Inflammatory macrophage (primary cell): Measurements from ENCODE around the gene PLCH2.

Source experiments
- DNase-seq, 2 donors: peaks; one replicate each; pipeline ENCODE4 v3.0.0-alpha.2; 2020 to 2022

Gene PLCH2

DNA sequence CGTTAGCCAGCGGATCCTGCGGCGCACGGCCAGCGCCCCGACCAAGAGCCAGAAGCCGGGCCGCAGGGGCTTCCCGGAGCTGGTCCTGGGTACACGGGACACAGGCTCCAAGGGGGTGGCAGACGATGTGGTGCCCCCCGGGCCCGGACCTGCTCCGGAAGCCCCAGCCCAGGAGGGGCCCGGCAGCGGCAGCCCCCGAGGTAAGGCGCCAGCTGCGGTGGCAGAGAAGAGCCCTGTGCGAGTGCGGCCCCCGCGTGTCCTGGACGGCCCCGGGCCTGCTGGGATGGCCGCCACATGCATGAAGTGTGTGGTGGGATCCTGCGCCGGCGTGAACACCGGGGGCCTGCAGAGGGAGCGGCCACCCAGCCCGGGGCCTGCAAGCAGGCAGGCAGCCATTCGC, 26.1 kb downstream of the PLCH2 start:
- no peak for DNase-seq

DNA sequence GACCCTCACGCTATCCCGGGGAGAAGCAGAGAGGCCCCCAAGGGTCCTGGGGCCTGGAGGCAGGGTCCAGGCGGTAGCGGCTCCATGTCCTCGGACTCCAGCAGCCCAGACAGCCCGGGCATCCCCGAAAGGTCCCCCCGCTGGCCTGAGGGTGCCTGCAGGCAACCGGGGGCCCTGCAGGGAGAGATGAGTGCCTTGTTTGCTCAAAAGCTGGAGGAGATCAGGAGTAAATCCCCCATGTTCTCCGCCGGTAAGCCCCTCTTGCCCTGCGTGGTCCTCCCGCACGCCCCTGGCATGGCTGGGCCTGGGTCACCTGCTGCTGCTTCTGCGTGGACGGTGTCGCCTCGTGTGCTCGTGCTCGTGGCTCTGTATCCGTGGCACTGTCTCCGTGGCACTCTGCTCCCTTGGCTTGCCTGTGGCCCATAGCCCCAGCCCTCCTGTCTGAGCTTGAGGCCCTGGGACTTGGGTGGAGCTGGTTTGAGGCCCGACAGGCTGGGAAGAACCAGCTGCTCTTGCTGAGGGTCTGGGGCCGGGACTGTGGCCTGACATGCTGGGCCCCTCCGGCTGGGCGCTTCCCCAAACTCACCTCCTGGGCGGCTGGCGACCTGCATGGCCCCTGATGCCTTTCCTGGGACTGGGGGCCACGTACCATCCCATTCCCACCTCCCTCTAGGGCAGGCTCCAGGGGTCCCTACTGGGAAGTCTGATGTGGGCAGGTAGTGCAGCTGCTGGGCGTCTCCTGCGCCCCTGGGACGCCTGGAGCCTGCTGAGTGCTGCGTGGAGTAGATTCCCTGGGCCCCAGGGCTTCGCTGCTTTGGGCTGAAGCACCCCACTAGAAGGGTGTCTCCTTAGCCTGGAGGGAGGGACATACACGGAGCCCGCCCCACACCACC, 26.8 kb downstream of the PLCH2 start:
- no peak for DNase-seq

DNA sequence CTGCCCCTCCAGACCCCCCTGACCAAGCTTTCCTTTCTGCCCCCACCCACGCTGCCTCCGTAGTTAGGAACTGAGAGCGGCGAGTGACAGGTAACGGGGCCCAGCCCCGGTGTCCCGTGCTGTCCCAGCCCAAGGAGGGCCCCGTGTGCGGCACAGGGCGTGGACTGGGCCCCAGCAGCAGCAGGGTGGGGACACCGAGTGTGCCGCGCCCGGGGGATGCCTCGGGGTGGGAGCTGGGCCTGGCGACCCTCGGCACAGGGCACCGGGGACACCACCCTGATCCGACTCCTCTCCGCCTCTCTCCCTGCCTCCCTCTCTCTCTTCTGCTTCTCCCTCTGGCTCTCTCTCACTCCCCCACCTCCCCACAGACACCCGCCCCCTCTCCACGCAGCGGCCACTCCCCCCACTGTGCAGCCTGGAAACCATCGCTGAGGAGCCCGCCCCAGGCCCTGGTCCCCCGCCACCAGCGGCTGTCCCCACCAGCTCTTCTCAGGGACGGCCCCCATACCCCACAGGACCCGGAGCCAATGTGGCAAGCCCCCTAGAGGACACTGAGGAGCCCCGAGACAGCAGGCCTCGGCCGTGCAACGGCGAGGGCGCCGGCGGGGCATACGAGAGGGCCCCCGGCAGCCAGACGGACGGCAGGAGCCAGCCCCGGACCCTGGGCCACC, 27.6 kb downstream of the PLCH2 start:
- no peak for DNase-seq

DNA sequence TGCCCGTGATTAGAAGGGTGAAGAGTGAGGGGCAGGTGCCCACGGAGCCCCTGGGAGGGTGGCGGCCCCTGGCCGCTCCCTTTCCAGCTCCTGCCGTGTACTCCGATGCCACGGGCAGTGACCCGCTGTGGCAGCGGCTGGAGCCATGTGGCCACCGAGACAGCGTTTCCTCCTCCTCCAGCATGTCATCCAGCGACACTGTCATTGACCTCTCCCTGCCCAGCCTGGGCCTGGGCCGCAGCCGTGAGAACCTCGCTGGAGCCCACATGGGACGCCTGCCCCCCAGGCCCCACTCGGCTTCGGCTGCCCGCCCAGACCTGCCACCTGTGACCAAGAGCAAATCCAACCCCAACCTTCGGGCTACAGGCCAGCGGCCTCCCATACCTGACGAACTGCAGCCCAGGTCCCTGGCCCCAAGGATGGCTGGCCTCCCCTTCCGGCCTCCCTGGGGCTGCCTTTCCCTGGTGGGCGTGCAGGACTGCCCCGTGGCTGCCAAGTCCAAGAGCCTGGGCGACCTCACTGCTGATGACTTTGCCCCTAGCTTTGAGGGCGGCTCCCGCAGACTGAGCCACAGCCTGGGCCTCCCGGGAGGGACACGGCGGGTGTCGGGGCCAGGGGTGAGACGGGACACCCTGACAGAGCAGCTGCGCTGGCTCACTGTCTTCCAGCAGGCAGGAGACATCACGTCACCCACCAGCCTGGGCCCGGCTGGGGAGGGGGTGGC, 28.3 kb downstream of the PLCH2 start:
- DNase-seq, result no peak

DNA sequence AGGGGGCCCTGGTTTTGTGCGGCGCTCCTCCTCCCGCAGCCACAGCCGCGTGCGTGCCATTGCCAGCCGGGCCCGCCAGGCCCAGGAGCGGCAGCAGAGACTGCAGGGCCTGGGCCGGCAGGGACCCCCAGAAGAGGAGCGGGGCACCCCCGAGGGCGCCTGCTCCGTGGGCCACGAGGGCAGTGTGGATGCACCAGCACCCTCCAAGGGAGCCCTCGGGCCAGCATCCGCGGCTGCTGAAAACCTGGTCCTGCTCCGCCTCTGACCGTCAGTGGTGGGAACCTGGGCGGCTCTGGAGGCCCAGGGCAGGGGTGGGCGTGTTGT, 28.8 kb downstream of the PLCH2 start:
- DNase-seq, result no peak

DNA sequence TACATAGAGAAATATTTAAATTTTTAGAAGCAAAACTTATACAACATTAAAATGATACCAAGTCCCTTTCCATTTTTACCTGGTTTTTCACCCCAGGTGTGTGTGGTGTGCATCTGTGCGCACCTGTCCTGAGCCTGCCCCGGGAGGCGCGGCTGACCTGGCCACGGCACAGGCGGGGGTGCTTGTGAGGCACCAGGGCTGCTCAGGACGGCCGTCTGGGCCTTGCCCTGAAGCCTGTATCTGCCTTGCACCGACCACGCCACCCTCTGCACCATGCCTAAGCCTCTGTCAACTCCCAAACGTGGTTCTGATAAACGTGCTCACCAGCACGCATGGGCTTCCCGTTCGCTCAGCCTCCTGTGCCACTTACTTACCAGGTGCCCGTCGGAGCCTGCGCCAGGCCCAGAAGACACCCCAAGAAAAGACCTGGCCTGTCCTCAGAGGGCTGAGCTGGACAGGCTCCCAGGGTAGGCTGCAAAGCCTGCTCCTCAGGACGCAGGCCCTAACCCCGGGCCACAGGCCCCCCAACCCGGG, 29.4 kb downstream of the PLCH2 start:
- DNase-seq, result no peak

DNA sequence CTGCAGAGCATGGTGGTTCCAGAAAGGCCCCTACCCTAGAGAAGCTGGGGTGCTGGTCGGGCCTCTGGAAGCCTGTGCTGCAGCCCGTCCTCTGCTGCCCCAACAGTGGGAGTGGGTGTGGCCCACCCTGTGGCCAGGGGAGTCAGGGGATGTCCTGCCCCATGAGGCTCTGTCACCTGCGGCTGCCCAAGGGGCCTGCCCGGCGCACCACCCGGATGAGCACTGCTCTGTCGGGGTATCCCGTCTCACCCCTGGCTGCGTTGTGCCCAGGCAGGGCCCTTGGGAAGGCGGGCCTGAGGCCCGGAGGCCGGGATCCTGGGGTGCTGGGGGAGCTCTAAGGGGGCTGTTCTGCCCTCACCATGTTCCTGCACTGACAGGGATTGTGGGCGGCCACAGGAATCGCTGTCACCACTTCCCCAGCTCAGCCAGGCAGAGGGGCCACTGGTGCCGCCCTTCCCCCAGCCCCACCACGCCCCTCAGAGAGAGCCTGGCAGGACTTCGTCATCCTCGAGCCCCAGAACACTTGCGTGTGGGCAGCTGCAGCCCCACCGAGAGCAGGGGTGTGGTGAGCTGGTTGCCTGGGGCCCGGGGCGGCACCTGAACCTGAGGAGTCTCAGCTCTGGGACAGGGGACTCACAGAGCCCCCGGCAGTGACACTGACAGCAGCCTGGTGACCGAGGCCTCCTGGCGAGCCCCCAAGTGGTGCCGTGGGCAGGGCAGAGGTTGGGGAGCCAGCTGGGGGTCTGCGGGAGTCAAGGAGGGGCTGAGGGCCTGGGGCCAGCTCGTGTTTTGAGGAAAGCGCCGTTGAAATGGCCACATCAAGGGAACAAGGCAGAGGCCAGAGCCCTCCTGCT, 30.1 kb downstream of the PLCH2 start:
- no peak for DNase-seq

DNA sequence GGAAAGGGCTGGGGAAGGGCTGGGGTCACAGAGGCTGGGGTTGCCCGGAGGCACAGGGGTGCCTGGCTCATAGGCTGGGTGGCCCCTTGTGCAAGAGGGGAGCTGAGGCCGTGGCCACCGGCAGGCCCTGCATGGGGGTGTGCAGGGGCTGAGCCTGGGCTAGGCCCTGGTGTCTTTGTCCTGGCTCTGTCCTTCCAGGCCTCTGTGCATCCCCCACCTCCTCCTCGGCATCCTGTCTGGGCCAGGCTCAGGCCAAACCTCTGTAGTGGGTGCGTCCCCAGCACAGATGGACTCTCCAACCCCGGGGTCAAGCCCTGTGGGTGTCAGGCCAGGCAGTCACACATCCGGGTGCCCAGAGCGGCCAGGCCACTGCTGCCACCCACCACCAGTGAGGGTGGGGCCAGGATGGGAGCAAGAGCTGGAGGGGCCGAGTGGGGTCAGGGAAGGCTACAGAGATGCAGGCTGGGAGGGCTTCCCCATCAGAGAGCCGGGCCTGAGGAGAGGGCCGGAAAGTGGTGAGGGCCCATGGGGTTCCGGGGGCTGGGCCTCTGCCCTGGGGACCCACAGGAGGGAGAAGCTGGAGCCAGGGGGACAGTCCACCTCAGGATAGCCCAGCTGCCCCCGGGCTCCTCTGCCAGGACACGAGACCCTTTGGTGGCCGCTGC, 30.9 kb downstream of the PLCH2 start:
- no peak for DNase-seq

DNA sequence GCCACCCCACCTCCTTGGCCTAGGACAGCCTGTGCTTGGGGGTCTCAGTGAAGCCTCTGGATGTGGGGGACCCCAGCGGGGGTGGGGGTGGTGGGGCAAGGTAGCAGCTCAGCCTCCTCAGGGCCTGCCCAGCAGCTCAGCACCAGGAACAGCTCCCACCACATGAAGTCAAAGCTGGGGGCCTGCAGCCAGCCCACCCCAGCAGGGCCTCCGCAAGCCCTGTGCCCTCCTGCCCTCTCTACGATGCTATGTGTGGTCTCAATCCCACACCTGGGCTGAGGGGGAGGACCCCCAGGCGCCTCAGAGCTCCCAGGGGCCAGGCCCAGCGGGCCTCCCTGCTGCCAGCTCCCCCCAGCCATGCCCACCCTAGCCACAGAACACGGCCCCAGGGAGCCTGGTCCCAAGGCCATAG, 31.7 kb downstream of the PLCH2 start:
- no peak for DNase-seq

DNA sequence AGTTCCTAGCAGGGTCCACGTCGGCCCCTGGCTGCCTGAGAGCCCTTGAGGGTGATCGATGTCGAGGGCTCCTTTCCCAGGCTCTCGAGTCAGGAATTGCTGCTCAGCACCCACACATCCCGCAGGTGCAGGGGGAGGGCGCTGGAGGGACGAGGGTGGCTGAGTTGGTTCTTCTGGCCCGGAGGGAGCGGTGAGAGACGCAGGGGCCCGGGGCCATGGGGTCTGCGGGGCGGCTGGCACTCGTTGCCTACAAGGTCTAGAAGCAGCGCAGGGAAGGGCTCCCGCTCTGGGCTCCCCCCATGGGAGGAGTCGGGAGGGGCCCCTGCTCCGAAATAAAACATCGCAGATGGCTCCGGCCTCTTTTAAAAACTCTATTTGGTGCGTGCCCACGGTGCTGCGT, 32.1 kb downstream of the PLCH2 start:
- DNase-seq, result no peak

DNA sequence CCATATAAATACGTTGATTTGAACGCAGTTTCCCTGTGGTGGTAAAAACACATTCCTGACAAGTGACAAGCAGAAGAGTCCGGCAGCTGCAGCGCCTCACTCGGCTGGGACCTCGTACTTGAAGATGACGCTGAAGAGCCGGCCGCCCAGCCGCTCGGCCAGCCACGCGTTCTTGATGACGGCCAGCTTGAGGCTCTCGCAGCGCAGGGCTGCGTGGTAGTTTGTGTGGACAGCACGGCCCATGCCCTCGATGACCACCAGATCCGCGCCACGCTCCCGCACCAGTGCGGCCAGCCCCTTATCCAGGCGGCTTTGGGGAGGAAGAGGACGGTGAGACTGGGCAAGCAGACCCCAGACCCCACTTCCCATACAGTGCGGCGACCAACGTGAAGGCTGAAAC, 32.7 kb downstream of the PLCH2 start:
- DNase-seq, result no peak

DNA sequence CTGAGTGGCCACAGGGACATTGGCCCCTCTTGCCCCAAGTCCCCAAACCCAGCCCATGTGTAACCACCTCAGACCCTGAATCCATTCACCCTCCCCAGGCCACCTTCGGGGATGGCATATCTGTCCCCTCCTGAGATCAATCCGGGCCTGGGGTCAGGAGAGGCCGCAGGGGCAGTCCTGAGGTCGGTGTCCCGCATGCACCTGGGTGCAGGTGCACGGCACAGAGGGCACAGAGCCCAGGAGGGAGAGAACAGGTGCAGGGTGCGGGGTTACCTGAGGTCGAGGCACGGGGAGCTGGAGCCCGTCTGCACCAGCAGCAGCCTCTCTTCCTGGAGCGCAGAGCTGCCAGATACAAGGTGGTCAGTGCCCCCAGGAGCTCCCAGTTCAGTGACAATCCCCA, 33.5 kb downstream of the PLCH2 start:
- DNase-seq, result no peak

DNA sequence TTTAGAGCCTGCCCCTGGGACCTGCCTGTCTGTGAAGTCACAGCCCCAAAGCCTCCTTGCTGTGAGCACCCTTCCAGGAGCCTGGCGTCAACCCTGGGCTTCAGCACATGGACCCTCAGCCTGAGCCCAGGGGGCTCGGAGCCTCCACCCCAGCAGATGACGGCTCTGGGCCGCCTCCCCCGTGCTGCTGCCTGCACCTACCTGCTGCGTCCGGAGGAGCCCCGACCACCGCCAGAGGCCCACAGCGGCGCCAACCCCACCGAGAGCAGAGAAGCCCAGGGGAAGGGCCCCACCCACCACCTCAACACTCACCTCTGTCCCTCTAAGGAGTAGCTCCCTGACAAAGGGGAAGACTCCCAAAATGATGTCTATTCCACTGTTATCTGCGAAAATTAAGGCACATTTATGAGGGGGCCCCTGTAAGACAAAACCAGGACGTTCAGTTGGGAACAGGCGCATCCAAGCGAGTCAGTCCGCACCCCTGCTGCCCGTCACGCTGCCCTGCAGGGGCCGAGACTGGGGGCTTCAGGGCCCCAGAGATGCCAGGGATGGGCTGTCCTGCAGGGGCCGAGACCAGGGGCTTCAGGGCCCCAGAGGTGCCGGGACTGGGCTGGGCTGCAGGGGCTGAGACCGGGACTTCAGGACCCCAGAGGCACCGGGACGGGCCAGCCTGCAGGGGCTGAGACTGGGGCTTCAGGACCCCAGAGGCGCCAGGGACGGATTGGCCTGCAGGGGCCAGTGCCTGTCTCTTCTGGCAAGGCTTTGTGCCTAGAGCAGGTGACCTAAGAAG, 34.5 kb downstream of the PLCH2 start:
- DNase-seq, result no peak

DNA sequence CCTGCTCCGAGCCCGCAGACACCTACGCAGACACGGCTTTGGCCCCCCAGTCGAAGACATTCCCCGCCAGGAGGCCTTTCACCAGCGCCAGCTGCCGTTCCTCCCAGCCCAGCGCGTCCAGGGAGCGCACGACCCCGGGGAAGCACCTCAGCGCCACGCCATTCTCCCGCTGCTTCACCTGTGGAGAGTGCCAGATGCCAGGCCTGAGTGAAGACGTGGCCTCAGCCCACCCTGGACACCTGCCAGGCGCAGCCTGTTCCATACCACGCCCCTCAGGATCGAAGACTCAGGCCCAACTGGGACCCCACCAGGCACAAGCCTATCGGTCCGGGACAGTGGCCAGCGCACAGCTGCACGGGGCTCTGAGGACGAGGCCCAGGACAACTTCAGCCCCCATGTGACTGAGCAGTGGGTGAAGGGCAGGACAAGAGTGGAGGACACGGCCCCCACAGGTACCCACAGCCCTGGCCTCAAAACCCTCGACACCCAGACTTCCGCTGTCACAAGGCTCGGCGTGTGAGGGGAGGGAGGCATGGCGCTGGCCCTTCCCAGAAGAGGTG, 36.9 kb downstream of the PLCH2 start:
- no peak for DNase-seq

DNA sequence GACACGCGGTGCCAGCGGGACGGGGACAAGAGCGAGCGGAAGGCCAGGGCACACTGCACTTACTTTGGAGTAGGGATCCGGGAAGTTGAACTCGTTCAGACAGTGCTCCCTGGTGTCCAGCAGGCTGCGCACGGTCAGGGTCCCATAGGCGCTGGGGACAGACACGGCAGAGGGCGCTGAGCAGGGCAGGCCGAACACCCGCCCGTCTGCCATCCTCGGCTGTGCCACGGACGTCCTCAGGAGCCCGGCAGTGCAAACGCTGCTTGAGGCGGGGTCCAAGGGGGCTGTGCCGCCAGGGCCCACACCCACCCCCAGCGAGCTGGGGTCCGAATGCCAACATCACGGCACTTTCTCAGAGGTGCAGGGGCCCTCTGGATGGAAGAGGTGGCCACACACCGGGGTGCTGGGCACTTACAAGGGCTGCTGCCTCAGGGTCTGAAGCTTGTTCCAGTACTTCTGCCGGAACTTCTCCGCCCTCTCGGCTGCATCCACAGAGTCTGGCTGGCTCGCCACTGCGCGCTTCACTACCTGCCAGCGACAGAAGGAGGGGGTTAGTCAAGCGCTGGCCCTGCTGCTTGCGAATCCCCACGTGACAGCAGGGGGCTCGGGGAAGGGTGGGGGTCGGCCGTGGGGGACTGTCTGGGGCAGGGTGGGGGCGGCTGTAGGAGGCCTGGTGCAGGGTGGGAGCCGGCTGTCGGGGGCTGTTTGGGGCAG, 38.0 kb downstream of the PLCH2 start:
- no peak for DNase-seq

DNA sequence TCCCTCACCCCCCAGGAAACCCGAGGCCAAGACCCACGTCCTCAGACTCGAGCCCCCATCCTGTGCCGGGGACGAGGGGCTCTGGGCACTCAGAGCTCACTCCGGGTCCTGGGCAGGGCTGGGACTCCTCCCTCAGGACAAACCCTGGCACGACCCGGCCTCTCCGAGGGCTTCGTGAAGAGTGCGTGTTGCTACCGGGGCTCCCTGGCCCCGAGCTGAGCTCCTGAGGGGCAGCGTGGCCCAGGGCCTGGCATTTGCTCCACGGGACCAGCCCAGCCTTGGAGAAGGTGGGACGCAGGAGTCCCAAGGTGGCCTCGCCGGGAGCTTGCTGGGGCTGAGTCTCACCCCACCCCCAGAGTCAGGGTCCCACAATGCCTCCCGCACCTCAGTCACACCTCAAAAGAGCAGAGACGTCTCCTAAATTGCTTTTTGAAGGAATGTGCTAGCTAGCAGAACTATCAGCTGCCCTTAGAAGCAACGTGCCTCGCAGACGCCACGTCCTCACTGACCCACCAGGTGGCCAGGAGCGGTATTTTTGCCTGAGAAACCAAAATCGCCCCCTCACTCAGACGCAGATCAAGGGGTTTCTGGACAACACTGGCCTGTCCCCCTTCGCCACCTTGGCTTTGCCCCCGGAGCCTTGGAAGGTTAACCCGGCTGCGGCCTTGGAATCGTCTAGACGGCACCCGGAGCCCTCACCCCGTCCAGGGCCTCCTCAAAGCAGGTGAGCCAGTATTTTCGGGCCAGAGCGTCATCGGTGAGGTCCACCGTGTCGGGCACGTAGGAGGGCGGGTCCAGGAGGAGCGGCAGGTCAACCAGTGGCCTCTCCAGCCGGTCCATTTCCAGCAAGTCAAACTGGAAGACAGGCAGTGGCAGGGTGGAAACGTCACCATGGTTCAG, 39.0 kb downstream of the PLCH2 start:
- no peak for DNase-seq

DNA sequence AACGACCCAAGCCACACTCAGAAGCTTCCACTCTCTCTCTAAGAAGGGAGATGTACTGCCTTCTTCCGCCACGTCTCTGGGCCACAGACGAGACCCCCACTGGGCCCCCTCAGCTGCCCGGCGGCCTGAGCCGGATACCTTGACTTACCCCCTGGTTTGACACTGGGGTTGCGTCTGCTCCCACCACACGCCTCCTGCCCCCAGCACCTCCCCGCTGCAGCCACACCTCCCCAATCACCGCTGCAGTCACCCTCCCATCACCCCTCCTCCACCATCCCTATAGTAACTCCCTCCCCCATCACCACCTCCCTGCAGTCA, 39.6 kb downstream of the PLCH2 start:
- no peak for DNase-seq

DNA sequence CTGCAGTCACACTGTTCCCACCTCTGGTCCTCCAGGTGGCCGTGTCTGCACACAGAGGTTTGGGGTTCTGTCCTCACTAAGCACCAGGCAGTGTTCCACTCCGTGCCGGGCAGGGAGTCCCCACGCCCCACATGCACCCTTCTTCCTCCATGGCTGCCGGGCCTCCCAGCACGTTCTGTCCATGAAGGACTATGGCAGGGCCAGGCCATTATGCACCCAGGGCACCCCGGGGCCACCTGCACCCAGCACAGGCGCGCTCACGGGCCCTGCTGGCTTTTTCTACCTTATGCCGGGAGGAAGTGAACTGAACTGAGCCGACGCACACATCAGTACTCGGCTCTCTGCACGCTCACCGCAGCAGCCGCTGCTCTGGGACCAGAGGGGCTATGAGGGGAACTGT, 40.0 kb downstream of the PLCH2 start:
- DNase-seq, result no peak

DNA sequence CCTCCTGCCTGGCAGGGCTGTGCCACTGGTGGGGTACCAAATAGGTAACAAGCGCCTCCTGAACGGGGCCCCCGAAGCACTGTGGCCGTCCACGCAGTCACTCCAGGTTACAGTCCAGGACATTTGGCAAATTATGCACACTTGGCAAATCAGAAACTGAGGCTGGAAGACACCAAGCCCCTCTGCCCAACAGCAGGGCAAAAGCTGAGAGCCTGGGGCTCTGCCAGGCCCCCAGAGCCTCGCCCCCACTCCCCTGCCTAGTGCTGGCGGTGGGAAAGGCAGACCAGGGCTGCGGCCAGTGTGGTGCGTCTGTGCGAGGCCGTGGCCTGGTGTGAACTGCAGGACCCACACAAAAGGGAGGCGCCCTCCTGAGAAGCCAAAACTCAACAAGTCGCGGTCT, 40.9 kb downstream of the PLCH2 start:
- DNase-seq, result no peak
